Left cardiac atrium (tissue), 4 donors: ENCODE measurements around the gene RP2. TPM values are rescaled to one million over a fixed set of nuclear protein-coding genes. Genes with fewer than 3 reads are reported as not detected.
A peak's percentile ranks its signal among the peaks of the same experiment; 100 is the strongest.

Experiments
- ATAC-seq, 2 donors: fragments of 200-7000 bp; cut with Tn5 transposase; one replicate each; pipeline ENCODE4 v1.9.1; 2020; ENCODE audit warnings: mild to moderate bottlenecking in 2 of 2, moderate library complexity in 2 of 2
- DNase-seq: peaks from one replicate; pipeline ENCODE4 v3.0.0-alpha.2; 2020
- intact Hi-C, 2 donors: fragments of 100-400 bp; cut with DNase I; formaldehyde crosslinking; loops; one replicate each; pipeline versions ENCODE4 v1.14.1 to v1.15.1; 2022 to 2023
- total RNA-seq, 2 donors: library from RNA; stranded (reverse); fragmentation: NEBNext Ultra II Directional; extraction: Animal tissue kit (Norgen Biotek cat#: 25700); gene quantifications; one replicate each; pipeline ENCODE4 v1.2.1, GENCODE V29; 2021
- donor health status: DM: no; HTN: yes; CAD: no.
- donor health status: DM: no; HTN: yes; CAD: no; lungs with severe emphysema.
- donor health status: DM: yes; HTN: yes; CAD: no.
- donor health status: Dilated cardiomyopathy.

The RP2 gene
- total RNA-seq, 2 donors from 2014 or later = 5.7 to 5.9 TPM

- DNase-seq = no peak
- intact Hi-C loops = no loop called here
- ATAC-seq = no peak
These were observed 1.6 kb downstream of the RP2 start for GRCh38 chrX:46838486-46838870.

- ATAC-seq = no peak
- intact Hi-C loops = no loop called here
- DNase-seq = no peak
These were observed 2.2 kb downstream of the RP2 start for GRCh38 chrX:46838974-46839480.

GRCh38 chrX:46840946-46841345 is 4.1 kb downstream of the RP2 start:
- intact Hi-C loops = no loop called here
- ATAC-seq (no peak), DNase-seq (no peak)

GRCh38 chrX:46841346-46841745 is 4.5 kb downstream of the RP2 start:
- DNase-seq (peak; percentile 29), ATAC-seq (no peak)
- intact Hi-C loops = no loop called here

- ATAC-seq (no peak), DNase-seq (no peak)
- intact Hi-C loops = no loop called here
These were observed 8.1 kb downstream of the RP2 start for GRCh38 chrX:46844913-46845312.

GRCh38 chrX:46849933-46850332 is 13.1 kb downstream of the RP2 start:
- DNase-seq = no peak
- ATAC-seq = no peak
- intact Hi-C loops = no loop called here

GRCh38 chrX:46850771-46851170 is 13.9 kb downstream of the RP2 start:
- DNase-seq (no peak), ATAC-seq (no peak)
- intact Hi-C loops = no loop called here

- DNase-seq = no peak
- ATAC-seq = no peak
- intact Hi-C loops = no loop called here
These were observed 19.6 kb downstream of the RP2 start for GRCh38 chrX:46856483-46856882.

GRCh38 chrX:46860557-46860956 is 23.7 kb downstream of the RP2 start:
- ATAC-seq = no peak
- intact Hi-C loops = no loop called here

GRCh38 chrX:46863072-46863471 is 26.2 kb downstream of the RP2 start:
- DNase-seq = no peak
- ATAC-seq = no peak
- intact Hi-C loops = no loop called here

More at GRCh38 chrX:46860557-46860956, 23.7 kb downstream of the RP2 start:
- DNase-seq = no peak

- no peak for DNase-seq
- ATAC-seq = no peak
- intact Hi-C loops = no loop called here
These were observed 27.8 kb downstream of the RP2 start for GRCh38 chrX:46864606-46865005.

- intact Hi-C loops = no loop called here
- ATAC-seq = no peak
These were observed 28.4 kb downstream of the RP2 start for GRCh38 chrX:46865281-46865680.

GRCh38 chrX:46866726-46867125 is 29.9 kb downstream of the RP2 start:
- intact Hi-C loops = no loop called here

More at GRCh38 chrX:46865281-46865680, 28.4 kb downstream of the RP2 start:
- DNase-seq = no peak

GRCh38 chrX:46873746-46874145 is 36.9 kb downstream of the RP2 start:
- intact Hi-C loops = no loop called here
- no peak for ATAC-seq
- DNase-seq = no peak

More at GRCh38 chrX:46866726-46867125, 29.9 kb downstream of the RP2 start:
- ATAC-seq = no peak
- DNase-seq = no peak

- intact Hi-C loops = no loop called here
- DNase-seq (no peak), ATAC-seq (no peak)
These were observed 40.1 kb downstream of the RP2 start for GRCh38 chrX:46876901-46877300.

- intact Hi-C loops = no loop called here
- DNase-seq (no peak), ATAC-seq (no peak)
These were observed 45.4 kb downstream of the RP2 start for GRCh38 chrX:46882266-46882665.

GRCh38 chrX:46884799-46885198 is 48.0 kb downstream of the RP2 start:
- ATAC-seq (no peak), DNase-seq (no peak)
- intact Hi-C loops = no loop called here

GRCh38 chrX:46898207-46898606 is 61.4 kb downstream of the RP2 start:
- intact Hi-C loops = no loop called here
- DNase-seq (no peak), ATAC-seq (no peak)

- intact Hi-C loops = loop anchor here in 1 of 2 donors (5.0 kb wide), 1 partner anchor 129 kb away; no protein-coding TSS in a partner anchor
- ATAC-seq = peak; percentile 96 to 100
- DNase-seq = peak; percentile 86
These were observed 66.8 kb downstream of the RP2 start for GRCh38 chrX:46903458-46904242.

GRCh38 chrX:46904626-46905025 is 67.8 kb downstream of the RP2 start:
- DNase-seq (no peak), ATAC-seq (no peak)
- intact Hi-C loops = loop anchor here in 1 of 2 donors (5.0 kb wide), 2 partner anchors 73 to 128 kb away; no protein-coding TSS in a partner anchor

GRCh38 chrX:46910415-46910814 is 73.6 kb downstream of the RP2 start:
- DNase-seq = no peak
- intact Hi-C loops = loop anchor here in 1 of 2 donors (10.0 kb wide), 1 partner anchor 64 kb away; no protein-coding TSS in a partner anchor
- ATAC-seq = no peak
